ENCODE results near the gene DPY30.

Gene DPY30

GRCh38 chr2:32009516-32010256 is 29.9 kb downstream of the DPY30 start:
- DNase-seq = no peak

DNA sequence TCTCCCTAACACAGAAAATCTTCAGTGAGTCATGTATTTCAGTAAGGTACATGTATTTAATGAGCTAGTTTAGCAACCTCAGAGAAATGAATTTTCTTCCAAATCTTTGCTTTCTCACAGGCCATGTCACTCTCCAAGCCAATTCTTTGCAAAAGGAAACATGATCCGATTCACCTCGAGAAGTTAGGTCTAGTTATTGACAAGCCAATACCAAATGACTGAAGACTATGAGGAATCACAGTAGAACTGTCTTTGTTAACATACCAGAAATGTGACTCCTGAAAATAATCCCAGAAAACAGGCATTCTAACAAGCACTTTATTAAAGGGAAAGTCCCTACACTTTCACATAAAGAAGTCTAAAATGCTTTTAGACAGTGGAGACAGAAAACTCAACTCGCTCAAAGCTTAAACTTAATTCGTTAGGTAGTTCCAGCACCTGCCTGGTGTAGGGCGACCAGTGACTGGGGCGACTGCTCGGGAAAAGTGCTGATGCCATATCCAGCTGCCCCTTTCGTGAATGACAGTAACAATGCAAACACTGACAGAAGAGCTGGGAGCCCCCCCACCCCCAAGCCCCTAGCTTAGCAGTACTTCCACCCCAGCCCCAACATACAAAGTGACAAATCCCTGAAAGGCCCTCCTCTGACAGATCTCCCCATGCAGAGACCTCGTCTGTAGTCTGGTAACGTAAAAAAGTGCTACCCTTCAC is 30.6 kb downstream of the DPY30 start:
- DNase-seq = no peak

- DNase-seq = no peak
Observed at GRCh38 chr2:32007121-32007391, 32.5 kb downstream of the DPY30 start.

DNA sequence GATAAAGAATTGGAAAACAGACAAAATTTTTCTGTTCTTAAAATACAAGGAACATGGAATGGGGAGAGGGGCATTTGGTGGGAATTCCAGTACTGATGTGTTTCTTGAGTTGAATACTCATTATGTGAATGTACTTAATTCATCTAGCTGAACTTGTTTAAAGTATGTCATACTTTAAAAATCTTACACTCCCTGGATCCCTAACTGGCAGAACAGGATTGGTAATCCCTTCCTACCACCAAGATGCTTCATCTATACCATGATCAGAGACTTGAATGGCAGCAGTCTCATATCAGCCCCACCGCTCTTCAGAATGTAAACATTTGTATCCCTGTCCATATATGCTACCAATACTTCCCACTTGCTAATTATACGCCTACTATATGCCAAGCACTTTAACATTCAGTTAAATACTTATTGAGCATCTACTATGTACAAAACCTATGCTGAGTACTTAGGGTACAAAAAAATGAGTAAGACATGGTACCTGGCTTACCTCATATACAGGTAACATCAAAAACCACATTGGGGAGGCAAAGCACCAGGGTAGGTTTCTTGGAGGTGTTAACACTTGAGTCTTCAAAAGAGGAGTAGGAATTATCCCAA is 34.1 kb downstream of the DPY30 start:
- no peak for DNase-seq

GRCh38 chr2:32003791-32004190 is 35.8 kb downstream of the DPY30 start:
- no peak for DNase-seq

DNA sequence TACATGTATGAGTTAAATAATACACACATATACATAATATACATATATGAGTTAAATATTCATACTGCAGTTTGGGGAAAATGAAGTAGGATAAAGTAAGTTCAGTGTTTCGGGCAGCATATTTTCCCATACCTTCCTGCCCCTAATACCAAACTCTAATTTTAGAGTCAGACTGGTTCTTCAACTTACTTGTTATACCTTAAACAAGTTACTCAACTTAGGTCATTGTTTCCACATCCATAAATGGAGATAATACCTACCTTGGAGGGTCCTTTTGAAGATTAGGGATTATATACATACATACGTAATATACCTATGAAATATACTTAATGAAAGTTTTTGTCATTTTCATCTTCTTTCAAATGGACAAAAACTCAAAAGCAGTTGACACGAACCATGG is 37.2 kb downstream of the DPY30 start:
- DNase-seq = no peak

GRCh38 chr2:31999438-31999837 is 40.2 kb downstream of the DPY30 start:
- no peak for DNase-seq

DNA sequence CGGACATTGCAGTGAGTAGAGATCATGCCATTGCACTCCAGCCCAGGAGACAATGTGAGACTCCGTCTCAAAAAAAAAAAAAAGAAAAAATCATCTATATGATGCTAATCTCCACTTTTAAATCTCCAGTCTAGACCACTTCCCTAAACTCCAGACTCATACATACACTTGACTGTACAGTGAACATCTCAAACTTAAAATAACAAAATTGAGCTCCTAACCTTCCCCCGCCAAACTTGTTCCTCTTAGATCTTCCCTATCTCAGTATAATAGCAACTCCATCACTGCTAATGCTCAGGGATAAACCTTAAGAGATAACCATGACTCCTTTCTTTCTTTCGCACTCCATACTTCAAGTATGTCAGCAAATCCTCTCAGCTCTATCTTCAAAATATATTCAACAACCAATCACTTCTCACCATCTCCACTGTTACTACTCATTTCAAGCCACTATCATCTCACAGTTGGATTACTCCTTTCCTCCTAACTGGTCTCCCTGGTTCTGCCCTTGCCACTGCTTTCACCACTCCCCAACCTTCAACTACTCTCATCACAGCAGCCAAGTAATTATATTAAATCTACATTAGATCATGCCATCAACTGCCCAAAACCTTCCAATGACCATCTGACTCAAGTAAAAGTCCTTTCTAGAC is 40.7 kb downstream of the DPY30 start:
- no peak for DNase-seq

- no peak for DNase-seq
Observed at GRCh38 chr2:31997653-31998052, 42.0 kb downstream of the DPY30 start.

DNA sequence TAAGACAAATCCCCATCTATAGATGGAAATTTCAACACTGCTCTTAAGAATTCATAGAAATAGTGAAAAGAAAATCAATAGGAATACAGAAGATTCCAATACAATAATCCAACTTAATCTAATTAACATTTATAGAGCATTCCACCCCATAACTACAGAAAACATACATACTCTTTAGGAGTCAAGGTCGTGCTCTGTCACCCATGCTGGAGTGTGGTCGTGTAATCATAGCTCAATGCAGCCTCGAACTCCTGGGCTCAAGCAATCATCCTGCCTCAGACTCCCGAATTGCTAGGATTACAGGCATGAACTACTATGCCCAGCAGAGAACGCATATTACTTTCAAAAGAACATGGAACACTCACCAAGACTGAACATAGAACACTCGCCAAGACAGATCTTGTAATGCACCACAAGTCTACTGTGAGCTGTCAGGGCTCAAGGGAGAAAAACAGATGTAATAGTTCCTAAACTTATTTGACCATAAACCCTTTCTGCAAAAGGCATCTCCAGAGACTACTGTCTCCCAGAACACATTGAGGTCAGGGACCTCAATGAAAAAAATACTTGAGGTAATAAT is 42.9 kb downstream of the DPY30 start:
- no peak for DNase-seq

GRCh38 chr2:31992934-31993333 is 46.7 kb downstream of the DPY30 start:
- no peak for DNase-seq

GRCh38 chr2:31992025-31992579 is 47.5 kb downstream of the DPY30 start:
- no peak for DNase-seq

DNA sequence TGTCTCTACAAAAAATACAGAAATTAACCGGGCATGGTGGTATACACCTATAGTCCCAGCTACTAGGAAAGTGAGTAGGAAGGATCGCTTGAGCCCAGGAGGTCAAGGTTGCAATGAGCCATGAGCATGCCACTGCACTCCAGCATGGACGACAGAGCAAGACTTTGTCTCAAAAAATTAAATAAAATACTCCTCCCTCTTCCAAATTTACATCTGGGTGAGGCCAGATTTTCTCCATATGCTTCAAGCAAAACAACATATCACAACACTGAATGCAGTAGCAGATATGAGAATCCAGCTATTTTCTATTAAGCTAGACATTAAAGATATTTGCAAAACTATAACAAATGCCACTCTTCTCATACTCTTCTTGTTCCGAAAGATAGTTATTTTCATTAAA is 49.7 kb downstream of the DPY30 start:
- no peak for DNase-seq

DNA sequence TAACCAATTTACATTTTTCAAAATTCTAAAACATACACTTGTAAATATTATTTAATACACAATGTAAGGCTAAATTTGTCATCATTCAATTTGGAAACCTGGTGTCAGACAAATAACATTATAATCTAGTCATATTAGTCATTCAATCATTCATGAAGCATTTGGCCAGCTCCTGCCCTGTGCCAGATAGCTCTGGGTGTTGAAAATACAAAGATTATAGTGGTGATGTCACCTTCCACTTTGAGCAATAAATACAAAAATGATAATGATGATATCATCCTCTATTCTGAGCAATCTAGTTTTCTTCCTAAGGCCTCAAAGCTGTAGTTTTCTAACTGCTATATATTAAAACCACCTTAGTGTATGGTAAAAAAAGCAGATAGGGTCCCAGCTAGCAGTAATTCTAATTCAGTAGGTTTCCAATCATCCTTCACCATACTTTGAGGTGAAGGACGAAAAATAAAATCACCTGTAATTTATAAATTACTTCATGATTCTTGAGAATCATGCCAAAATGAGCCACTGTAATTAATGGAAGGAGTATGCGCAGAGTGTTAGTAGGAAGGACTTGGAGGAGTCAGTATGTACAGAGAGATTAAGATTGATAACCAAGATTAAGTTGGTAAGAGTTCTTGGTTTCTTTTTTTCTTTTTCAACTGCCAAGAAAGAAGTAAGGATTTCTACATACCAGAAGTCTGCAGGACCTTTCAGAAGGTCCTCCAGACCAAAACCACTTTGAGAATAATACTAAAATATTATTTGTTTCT is 52.0 kb downstream of the DPY30 start:
- DNase-seq = no peak

- no peak for DNase-seq
Observed at GRCh38 chr2:31986906-31987305, 52.7 kb downstream of the DPY30 start.

GRCh38 chr2:31983762-31984467 is 55.7 kb downstream of the DPY30 start:
- DNase-seq = no peak

- no peak for DNase-seq
Observed at GRCh38 chr2:31980674-31981356, 58.8 kb downstream of the DPY30 start.

GRCh38 chr2:31979956-31980355 is 59.6 kb downstream of the DPY30 start:
- DNase-seq = no peak

GRCh38 chr2:31979018-31979417 is 60.6 kb downstream of the DPY30 start:
- no peak for DNase-seq

DNA sequence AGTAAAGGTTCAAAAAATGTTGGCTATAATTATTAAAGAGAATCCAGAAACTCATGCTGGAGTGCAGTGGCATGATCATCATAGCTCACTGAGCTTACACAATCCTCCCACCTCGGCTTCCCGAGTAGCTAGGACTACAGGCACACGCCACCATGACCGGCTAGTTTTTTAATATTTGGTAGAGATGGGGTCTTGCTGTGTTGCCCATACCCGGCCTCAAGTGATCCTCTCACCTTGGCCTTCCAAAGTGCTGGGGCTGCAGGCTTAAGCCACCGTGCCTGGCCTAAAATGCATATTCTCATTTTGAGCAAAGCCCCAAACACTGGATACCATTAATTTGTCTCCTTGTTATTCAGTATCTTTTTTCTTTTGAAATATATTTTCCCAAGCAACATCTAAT is 61.2 kb downstream of the DPY30 start:
- no peak for DNase-seq
